H1 (cell line): ENCODE data around the gene MXD4. TPM values are rescaled to one million over a fixed set of nuclear protein-coding genes. Genes with fewer than 3 reads are reported as not detected.

Experiments
- CTCF ChIA-PET: fragments of 300-600 bp; sonication (Branson Sonifier 250); formaldehyde crosslinking; loops from one replicate; lab custom pipeline; 2021; ENCODE audit not compliant: partially characterized antibody; lab: Charles Lee
- POLR2A ChIA-PET: fragments of 300-600 bp; sonication (Branson Sonifier 250); formaldehyde crosslinking; loops from one replicate; lab custom pipeline; 2021; ENCODE audit warnings: inconsistent platforms; ENCODE audit not compliant: partially characterized antibody; lab: Charles Lee
- DNase-seq, 2 experiments: peaks; one replicate each; pipeline versions ENCODE4 v3.0.0 to v3.0.0-alpha.2; 2010 to 2022; ENCODE audit warnings: low spot score in 2 of 2, low read depth in 1 of 2, mixed read lengths in 1 of 2
- FAIRE-seq: peaks from 2 replicates; lab custom pipeline; 2011; peaks lifted over from hg19 to GRCh38; lab: Jason Lieb, UNC
- H2AFZ ChIP-seq: 2 replicates; pipeline ENCODE4 v1.8.1; 2012; ENCODE audit warnings: low read length, inconsistent platforms
- H2AK5ac ChIP-seq: 2 replicates; pipeline ENCODE4 v1.6.1; 2013; ENCODE audit warnings: low read depth, low read length
- H2BK120ac ChIP-seq: replicated peaks from 2 replicates; pipeline ENCODE3; 2013; ENCODE audit warnings: low read depth, low read length, inconsistent platforms
- H2BK12ac ChIP-seq: 2 replicates; pipeline ENCODE4 v1.6.1; 2013; ENCODE audit warnings: low read depth, low read length
- H2BK15ac ChIP-seq: 2 replicates; pipeline ENCODE4 v1.6.1; 2013; ENCODE audit warnings: low read length
- H2BK20ac ChIP-seq: 2 replicates; pipeline ENCODE4 v1.6.1; 2013; ENCODE audit warnings: low read length
- H2BK5ac ChIP-seq: 2 replicates; pipeline ENCODE4 v1.6.1; 2013; ENCODE audit warnings: low read depth, low read length
- H3K14ac ChIP-seq: 2 replicates; pipeline ENCODE4 v1.6.1; 2013; ENCODE audit warnings: inconsistent platforms; ENCODE audit not compliant: insufficient read length
- H3K18ac ChIP-seq: 2 replicates; pipeline ENCODE4 v1.6.1; 2013; ENCODE audit warnings: low read length; ENCODE audit errors: extremely low read depth
- H3K23ac ChIP-seq: 2 replicates; pipeline ENCODE4 v1.6.1; 2013; ENCODE audit warnings: inconsistent platforms; ENCODE audit not compliant: insufficient read length
- H3K23me2 ChIP-seq: 2 replicates; pipeline ENCODE4 v1.6.1; 2013; ENCODE audit warnings: low read depth, low read length
- H3K27ac ChIP-seq: 2 replicates; pipeline ENCODE4 v1.6.1; 2011; ENCODE audit warnings: low read depth, low read length, inconsistent platforms
- H3K27me3 ChIP-seq, 4 experiments: replicated peaks in 1 of 4; 1 replicate in 1 of 4; 2 replicates in 3 of 4; pipeline versions ENCODE4 v1.6.1 to v1.8.1; 2011 to 2013; ENCODE audit warnings: low read length in 3 of 4, mild to moderate bottlenecking in 3 of 4, inconsistent platforms in 2 of 4, mixed read lengths in 2 of 4, moderate library complexity in 1 of 4; ENCODE audit not compliant: control insufficient read depth in 3 of 4, insufficient read depth in 3 of 4; ENCODE audit errors: extremely low read depth in 1 of 4
- H3K36me3 ChIP-seq, 4 experiments: 2 replicates each; pipeline versions ENCODE4 v1.6.1 to v1.8.1; 2011 to 2013; ENCODE audit warnings: mild to moderate bottlenecking in 4 of 4, low read length in 3 of 4, moderate library complexity in 2 of 4, control low read depth in 1 of 4, inconsistent platforms in 1 of 4; ENCODE audit not compliant: insufficient read depth in 4 of 4, control insufficient read depth in 2 of 4
- H3K4ac ChIP-seq: replicated peaks from 2 replicates; pipeline ENCODE3; 2013; ENCODE audit warnings: low read length, low read depth, mixed read lengths, inconsistent platforms; ENCODE audit not compliant: insufficient read length
- H3K4me1 ChIP-seq, 4 experiments: replicated peaks in 1 of 4; 1 replicate in 1 of 4; 2 replicates in 3 of 4; pipeline versions ENCODE4 v1.6.1 to v1.8.1; 2011 to 2013; ENCODE audit warnings: low read length in 3 of 4, inconsistent platforms in 2 of 4, mixed read lengths in 1 of 4; ENCODE audit not compliant: insufficient read depth in 4 of 4, control insufficient read depth in 3 of 4
- H3K4me2 ChIP-seq, 2 experiments: 2 replicates each; pipeline versions ENCODE4 v1.6.1 to v1.8.1; 2011 to 2013; ENCODE audit warnings: low read depth in 2 of 2, low read length in 2 of 2, control low read depth in 1 of 2, inconsistent platforms in 1 of 2, mild to moderate bottlenecking in 1 of 2; ENCODE audit not compliant: insufficient read depth in 1 of 2
- H3K4me3 ChIP-seq, 4 experiments: fragments of 200-600, 300-600 bp in 1 of 4; sonication (generic), shearing (Covaris generic), sonication (Bioruptor Twin) in 1 of 4; 2 replicates each; pipeline versions ENCODE4 v1.5.1 to v1.8.1; 2011 to 2016; ENCODE audit warnings: low read length in 4 of 4, low read depth in 3 of 4, control low read depth in 2 of 4, inconsistent platforms in 2 of 4, mild to moderate bottlenecking in 2 of 4, mixed read lengths in 1 of 4, moderate library complexity in 1 of 4; ENCODE audit not compliant: insufficient read depth in 2 of 4; ENCODE audit errors: extremely low read depth in 1 of 4
- H3K56ac ChIP-seq: replicated peaks from 2 replicates; pipeline ENCODE3; 2013; ENCODE audit warnings: low read depth, mild to moderate bottlenecking, mixed read lengths, low read length, inconsistent platforms; ENCODE audit not compliant: insufficient read length
- H3K79me1 ChIP-seq: 2 replicates; pipeline ENCODE4 v1.6.1; 2013; ENCODE audit warnings: low read depth, low read length, control low read depth
- H3K79me2 ChIP-seq, 2 experiments: 2 replicates each; pipeline versions ENCODE4 v1.6.1 to v1.8.1; 2012 to 2013; ENCODE audit warnings: low read length in 2 of 2, mild to moderate bottlenecking in 2 of 2, inconsistent platforms in 1 of 2; ENCODE audit not compliant: insufficient read depth in 2 of 2, control insufficient read depth in 1 of 2
- H3K9ac ChIP-seq, 4 experiments: replicated peaks in 1 of 4; 1 replicate in 1 of 4; 2 replicates in 3 of 4; pipeline versions ENCODE4 v1.6.1 to v1.8.1; 2011 to 2013; ENCODE audit warnings: low read depth in 3 of 4, low read length in 3 of 4, control low read depth in 2 of 4, mild to moderate bottlenecking in 2 of 4, moderate library complexity in 2 of 4, inconsistent platforms in 1 of 4; ENCODE audit errors: extremely low read depth in 1 of 4
- H3K9me3 ChIP-seq, 2 experiments: 2 replicates each; pipeline versions ENCODE4 v1.6.1 to v1.8.1; 2012 to 2013; ENCODE audit warnings: mild to moderate bottlenecking in 2 of 2, moderate library complexity in 2 of 2, control low read depth in 1 of 2, inconsistent platforms in 1 of 2, low read depth in 1 of 2, low read length in 1 of 2, mixed read lengths in 1 of 2; ENCODE audit not compliant: insufficient read depth in 2 of 2
- H4K20me1 ChIP-seq, 2 experiments: replicated peaks in 1 of 2; 2 replicates each; pipeline versions ENCODE3 to v1.8.1; 2011 to 2013; ENCODE audit warnings: inconsistent platforms in 2 of 2, low read length in 2 of 2, mild to moderate bottlenecking in 1 of 2; ENCODE audit not compliant: insufficient read depth in 2 of 2, control insufficient read depth in 1 of 2
- H4K5ac ChIP-seq: 2 replicates; pipeline ENCODE4 v1.6.1; 2013; ENCODE audit warnings: low read length, low read depth, mixed read lengths, inconsistent platforms; ENCODE audit not compliant: insufficient read length
- H4K8ac ChIP-seq: 2 replicates; pipeline ENCODE4 v1.8.0; 2013; ENCODE audit warnings: mild to moderate bottlenecking, moderate library complexity, low read length, inconsistent platforms; ENCODE audit not compliant: insufficient read depth; ENCODE audit errors: extremely low read depth
- H4K91ac ChIP-seq: replicated peaks from 2 replicates; pipeline ENCODE3; 2013; ENCODE audit warnings: low read length, mixed read lengths, inconsistent platforms; ENCODE audit not compliant: insufficient read length
- ATF3 ChIP-seq: IDR thresholded peaks from 2 replicates; pipeline ENCODE4 v1.6.1; 2011; ENCODE audit warnings: low read depth, mild to moderate bottlenecking, low read length; ENCODE audit not compliant: insufficient read depth
- HDAC6 ChIP-seq: IDR thresholded peaks from one replicate; pipeline ENCODE4 v1.7.1; 2012; ENCODE audit warnings: low read depth, mild to moderate bottlenecking, inconsistent platforms, low read length, moderate library complexity
- JUN ChIP-seq: IDR thresholded peaks from 2 replicates; pipeline ENCODE4 v1.6.1; 2011; ENCODE audit warnings: low read depth, mild to moderate bottlenecking, improper control_type of control experiment, low read length
- KDM4A ChIP-seq: IDR thresholded peaks from one replicate; pipeline ENCODE4 v1.7.1; 2012; ENCODE audit warnings: low read depth, mild to moderate bottlenecking, moderate library complexity, low read length, inconsistent platforms; ENCODE audit not compliant: severe bottlenecking
- POU5F1 ChIP-seq: IDR thresholded peaks from 2 replicates; pipeline ENCODE4 v1.6.1; 2011; ENCODE audit warnings: low read depth, mild to moderate bottlenecking, low read length, moderate library complexity
- SAP30 ChIP-seq: fragments of 300-600 bp; sonication (generic); IDR thresholded peaks from 2 replicates; pipeline ENCODE4 v1.7.1; 2012; ENCODE audit warnings: low read length, moderate library complexity, mild to moderate bottlenecking, inconsistent platforms; ENCODE audit not compliant: insufficient read depth, insufficient replicate concordance
- SIX5 ChIP-seq: IDR thresholded peaks from 2 replicates; pipeline ENCODE4 v1.6.1; 2011; ENCODE audit warnings: mild to moderate bottlenecking, low read depth, low read length
- YY1 ChIP-seq: IDR thresholded peaks from 2 replicates; pipeline ENCODE4 v1.6.1; 2011; ENCODE audit warnings: low read depth, mild to moderate bottlenecking, low read length
- WGBS, 2 experiments: shearing (Covaris generic) in 1 of 2; methylation state at CpG; one replicate each; pipeline versions ENCODE4 v1.1.6 to v1.1.7; 2013 to 2015; ENCODE audit warnings: low lambda C conversion rate in 2 of 2, mixed read lengths in 2 of 2, inconsistent platforms in 1 of 2, low coverage in 1 of 2, missing lambda C conversion rate in 1 of 2; ENCODE audit not compliant: insufficient replicate concordance in 2 of 2, insufficient coverage in 1 of 2, insufficient read length in 1 of 2; ENCODE audit errors: extremely low coverage in 1 of 2, missing lambda C conversion rate in 1 of 2; 5-methylcytosine and 5-hydroxymethylcytosine counted together
- polyA plus RNA-seq, 7 experiments: library from polyadenylated mRNA; depleted of rRNA in 3 of 7; stranded (reverse) in 5 of 7; unstranded in 2 of 7; fragments of >200 nt in 5 of 7; fragments of 200-250 nt in 2 of 7; gene quantifications; 1 replicate in 5 of 7; 2 replicates in 1 of 7; 4 replicates in 1 of 7; pipeline versions ENCODE4 v1.2.1 to v1.2.3, GENCODE V29; 2011 to 2013; ENCODE audit warnings: missing spikeins in 2 of 7, mixed read lengths in 2 of 7
- total RNA-seq: library from RNA; stranded (reverse); fragmentation: NEBNext Ultra II Directional; extraction: Animal tissue kit (Norgen Biotek cat#: 25700); gene quantifications from 2 replicates; pipeline ENCODE4 v1.2.1, GENCODE V29; 2021

MXD4 gene
- total and polyA plus RNA-seq, 2 of the 8 experiments (the other 6 are each of a cell fraction or from before 2014, with no cell fraction given) = 18.0 to 20.8 TPM

GRCh38 chr4:2275546-2276251, 13.8 kb upstream of the MXD4 start:
- H3K4ac ChIP-seq = peak overlapping the region; percentile 23
- peak overlapping the region in 1 of 4 experiments; percentile 21; a peak in 1 of 7 replicates for H3K9ac ChIP-seq
- H3K4me2 ChIP-seq = no peak overlapping the region
- no peak overlapping the region for H2BK12ac ChIP-seq
- H3K9me3 ChIP-seq = no peaks in the 10 kb centered on the region
- no peak overlapping the region for H2AK5ac ChIP-seq
- H3K27ac ChIP-seq = no peak overlapping the region
- POLR2A ChIA-PET = no interaction called here
- no peak overlapping the region for H4K91ac ChIP-seq
- no peak overlapping the region for H3K4me3 ChIP-seq
- no peaks in the 10 kb centered on the region for H3K79me1 ChIP-seq
- H3K36me3 ChIP-seq = no peaks in the 10 kb centered on the region
- H3K23me2 ChIP-seq = no peaks in the 10 kb centered on the region
- WGBS, 2 experiments = 93% methylated on average over 44 of the region's 44 CpGs; no CpG with 5 or more reads in 1 of the 2 experiments
- H3K23ac ChIP-seq = no peak overlapping the region
- no peak for TF ChIP-seq POU5F1
- no peak for TF ChIP-seq SAP30
- TF ChIP-seq SIX5 = no peak
- TF ChIP-seq ATF3 = no peak
- no peak for TF ChIP-seq KDM4A
- no peak for TF ChIP-seq JUN
- TF ChIP-seq YY1 = no peak
- TF ChIP-seq HDAC6 = no peak
- no peak overlapping the region for H3K14ac ChIP-seq
- no peak overlapping the region; the same call in 1 of the 2 replicates for H4K8ac ChIP-seq
- H2BK120ac ChIP-seq = no peak overlapping the region
- H3K27me3 ChIP-seq = no peaks in the 10 kb centered on the region
- FAIRE-seq (no peak), DNase-seq (no peak)
- H3K4me1 ChIP-seq = no peaks in the 10 kb centered on the region
- H4K5ac ChIP-seq = no peak overlapping the region
- H4K20me1 ChIP-seq = peaks cover 0 to 1% of the 10 kb centered on the region in 2 experiments
- CTCF ChIA-PET = no interaction called here
- no peak overlapping the region for H2AFZ ChIP-seq
- no peak overlapping the region for H2BK5ac ChIP-seq
- H3K79me2 ChIP-seq = no peaks in the 10 kb centered on the region
- no peak overlapping the region for H2BK15ac ChIP-seq
- H3K18ac ChIP-seq = no peak overlapping the region
- H2BK20ac ChIP-seq = no peak overlapping the region
- no peak overlapping the region for H3K56ac ChIP-seq
